ENCODE results near the gene GRIP2. TPM values are rescaled to one million over a fixed set of nuclear protein-coding genes. Genes with fewer than 3 reads are reported as not detected.

GRIP2 gene
- total and polyA plus RNA-seq, 9 of the 15 experiments (the other 6 are each of a cell fraction or from before 2014, with no cell fraction given): 0.01 TPM; not detected in 7

DNA sequence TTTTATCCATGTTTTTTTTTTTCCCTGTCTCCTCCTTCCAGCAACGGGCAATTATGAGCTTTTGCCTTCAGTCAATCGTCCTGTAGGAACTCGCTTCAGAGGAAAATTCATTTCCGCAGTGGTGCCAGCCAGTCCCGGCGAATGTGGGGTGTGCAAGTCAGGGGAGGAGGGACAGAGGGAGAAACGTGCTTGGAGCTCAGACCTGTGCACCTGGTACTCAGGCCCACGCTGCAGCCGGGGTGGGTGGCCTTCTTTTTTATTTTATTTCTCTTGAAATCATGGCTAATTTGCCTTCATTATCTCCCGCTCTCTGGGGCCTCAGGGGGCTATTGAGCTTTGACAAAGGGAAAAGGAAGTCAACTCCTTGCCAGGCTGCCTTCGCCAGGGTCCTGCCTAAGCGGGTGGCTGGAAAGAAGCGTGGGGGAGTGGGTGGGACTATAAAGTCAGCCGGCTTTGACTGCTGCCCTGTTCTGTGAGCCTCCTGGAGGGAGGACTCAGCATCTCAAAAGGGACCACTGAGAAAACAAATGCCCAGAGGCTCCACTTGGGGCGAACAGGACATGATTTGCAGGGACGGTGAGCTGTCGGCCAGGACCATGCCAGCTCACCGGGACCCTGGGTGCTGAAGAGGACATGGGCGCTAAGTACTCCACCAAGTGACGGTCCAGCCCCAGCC, 5.5 kb downstream of the GRIP2 start (continued):
- TF ChIP-seq ZNF512 (tag; IDR thresholded peaks at IDR 0.05) (no peak), MIER1 (IDR thresholded peaks at IDR 0.05; ENCODE audit: low read depth) (no peak), IRF2 (CRISPR knock-in tag; IDR thresholded peaks at IDR 0.05) (no peak), SAFB2 (IDR thresholded peaks at IDR 0.05; ENCODE audit: borderline replicate concordance, low read depth, low read length, severe bottlenecking) (no peak), NR1H2 (CRISPR knock-in tag; IDR thresholded peaks at IDR 0.05) (no peak)
- TF ChIP-seq, protein P1, sequence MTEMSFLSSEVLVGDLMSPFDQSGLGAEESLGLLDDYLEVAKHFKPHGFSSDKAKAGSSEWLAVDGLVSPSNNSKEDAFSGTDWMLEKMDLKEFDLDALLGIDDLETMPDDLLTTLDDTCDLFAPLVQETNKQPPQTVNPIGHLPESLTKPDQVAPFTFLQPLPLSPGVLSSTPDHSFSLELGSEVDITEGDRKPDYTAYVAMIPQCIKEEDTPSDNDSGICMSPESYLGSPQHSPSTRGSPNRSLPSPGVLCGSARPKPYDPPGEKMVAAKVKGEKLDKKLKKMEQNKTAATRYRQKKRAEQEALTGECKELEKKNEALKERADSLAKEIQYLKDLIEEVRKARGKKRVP (CRISPR knock-in tag; IDR thresholded peaks at IDR 0.05): no peak

DNA sequence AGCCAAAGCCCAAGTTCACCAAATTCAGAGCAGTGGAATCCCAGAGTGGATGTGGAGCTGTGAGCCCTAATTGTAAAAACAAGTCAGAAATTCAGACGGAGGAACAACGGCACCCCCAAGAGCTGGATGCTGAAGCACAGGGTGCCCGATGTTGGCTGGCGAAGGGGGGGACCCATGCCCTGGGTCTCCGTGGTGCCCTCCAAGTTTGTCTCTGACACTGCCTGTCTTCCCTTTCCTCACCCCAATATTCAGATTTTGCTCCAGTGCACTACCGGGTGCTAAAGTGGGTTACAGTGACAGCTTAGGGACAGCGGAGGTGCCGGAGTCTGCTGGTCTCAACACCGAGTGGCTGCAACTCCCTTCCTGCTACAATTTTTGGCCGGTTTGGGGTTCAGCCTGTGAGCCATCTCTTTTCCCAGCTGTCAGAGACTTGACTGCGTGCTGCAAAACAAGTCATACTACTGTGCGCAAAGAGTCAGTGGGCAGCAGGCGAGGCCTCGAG, 6.6 kb downstream of the GRIP2 start:
- FAIRE-seq (no peak), ATAC-seq (no peak), DNase-seq (ENCODE audit: extremely low read depth in 1 of 4, low spot score in 3 of 4) (no peak)
- Histone ChIP-seq H3K27me3 (ENCODE audit: control insufficient read depth in 2 of 2, insufficient read depth in 2 of 2, low read length in 2 of 2) (peaks cover under 1 to 10% of the 10 kb centered on the region in 2 experiments; a peak in 2 of 5 replicates), H2AFZ (ENCODE audit: low read depth, low read length) (peak overlapping the region; percentile 75; the same call in 1 of the 2 replicates), H3K36me3 (ENCODE audit: control insufficient read depth, insufficient read depth, low read length) (no peaks in the 10 kb centered on the region), H3K79me2 (ENCODE audit: control insufficient read depth, insufficient read depth, low read length) (no peaks in the 10 kb centered on the region), H3K9me1 (ENCODE audit: control insufficient read depth, insufficient read depth, low read length) (no peaks in the 10 kb centered on the region), H4K20me1 (replicated peaks; ENCODE audit: control insufficient read depth, insufficient read depth, low read length) (no peaks in the 10 kb centered on the region), H3K4me2 (ENCODE audit: insufficient read depth, low read length) (no peak overlapping the region), H3K27ac (ENCODE audit: extremely low read depth, low read depth, low read length) (no peak overlapping the region), H3K9me3 (replicated peaks; ENCODE audit: control insufficient read depth, insufficient read depth, low read depth, low read length) (no peaks in the 10 kb centered on the region), H3K4me1 (replicated peaks in 1 of 2; ENCODE audit: control insufficient read depth in 2 of 2, insufficient read depth in 2 of 2, low read length in 2 of 2) (peaks cover 11 to 19% of the 10 kb centered on the region in 2 experiments), H3K4me3 (no peak overlapping the region), H3K9ac (ENCODE audit: insufficient read depth in 1 of 2, low read depth in 2 of 2, low read length in 2 of 2) (no peak overlapping the region)
- intact Hi-C loops (cut with micrococcal nuclease) (no loop called here), in situ Hi-C loops (cut with MboI) (no loop called here)
- ChIA-PET CTCF (ENCODE audit: low intra/inter-chr PET ratio) (no interaction called here), POLR2A (interaction anchor here (0.6 to 2.2 kb wide), 3 partner anchors 13 to 47 kb away, joined by 3 to 6 read pairs (median 3); no protein-coding TSS in a partner anchor)
- no TSS peak for BruUV-seq (replicated peaks)
- WGBS (ENCODE audit: insufficient coverage, low coverage, missing lambda C conversion rate): 70% methylated on average over 14 of the region's 14 CpGs
- TF ChIP-seq NR2C2 (CRISPR knock-in tag; IDR thresholded peaks at IDR 0.05): no peak
- TF ChIP-seq NR2C2 (tag; IDR thresholded peaks at IDR 0.05): no peak
- TF ChIP-seq ZBTB7A (IDR thresholded peaks at IDR 0.05; ENCODE audit: borderline replicate concordance, control insufficient read depth, low read depth, low read length): no peak
- no peak for TF ChIP-seq CBX1 (IDR thresholded peaks at IDR 0.05; ENCODE audit: low read depth)
- no peak for TF ChIP-seq GTF2E2 (tag; IDR thresholded peaks at IDR 0.05)
- TF ChIP-seq ZNF639 (CRISPR knock-in tag; conservative IDR thresholded peaks at IDR 0.05 in 1 of 2, IDR thresholded peaks at IDR 0.05 in 1 of 2): no peak
- no peak for TF ChIP-seq BMI1 (IDR thresholded peaks at IDR 0.05; ENCODE audit: low read length)
- TF ChIP-seq, protein P2, sequence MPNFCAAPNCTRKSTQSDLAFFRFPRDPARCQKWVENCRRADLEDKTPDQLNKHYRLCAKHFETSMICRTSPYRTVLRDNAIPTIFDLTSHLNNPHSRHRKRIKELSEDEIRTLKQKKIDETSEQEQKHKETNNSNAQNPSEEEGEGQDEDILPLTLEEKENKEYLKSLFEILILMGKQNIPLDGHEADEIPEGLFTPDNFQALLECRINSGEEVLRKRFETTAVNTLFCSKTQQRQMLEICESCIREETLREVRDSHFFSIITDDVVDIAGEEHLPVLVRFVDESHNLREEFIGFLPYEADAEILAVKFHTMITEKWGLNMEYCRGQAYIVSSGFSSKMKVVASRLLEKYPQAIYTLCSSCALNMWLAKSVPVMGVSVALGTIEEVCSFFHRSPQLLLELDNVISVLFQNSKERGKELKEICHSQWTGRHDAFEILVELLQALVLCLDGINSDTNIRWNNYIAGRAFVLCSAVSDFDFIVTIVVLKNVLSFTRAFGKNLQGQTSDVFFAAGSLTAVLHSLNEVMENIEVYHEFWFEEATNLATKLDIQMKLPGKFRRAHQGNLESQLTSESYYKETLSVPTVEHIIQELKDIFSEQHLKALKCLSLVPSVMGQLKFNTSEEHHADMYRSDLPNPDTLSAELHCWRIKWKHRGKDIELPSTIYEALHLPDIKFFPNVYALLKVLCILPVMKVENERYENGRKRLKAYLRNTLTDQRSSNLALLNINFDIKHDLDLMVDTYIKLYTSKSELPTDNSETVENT (CRISPR knock-in tag; IDR thresholded peaks at IDR 0.05): no peak

Data from K562 (cell line).